ENCODE data around the gene MED12. TPM values are rescaled to one million over a fixed set of nuclear protein-coding genes. Genes with fewer than 3 reads are reported as not detected.

MED12 gene
- total RNA-seq, 1 donor from 2014 or later: 42.5 TPM

Other genes with a start within 250 kb of the MED12 start
- 0.05 TPM in 1 of 2 replicates, not detected in the other for gene TEX11, start 209.9 kb upstream of the MED12 start, total RNA-seq
- not detected in 2 replicates for gene SLC7A3, start 187.5 kb upstream of the MED12 start, total RNA-seq
- 66.9 and 76.5 TPM in 2 replicates for gene SNX12, start 50.3 kb upstream of the MED12 start, total RNA-seq
- gene FOXO4, start 22.7 kb upstream of the MED12 start, total RNA-seq: 3.8 and 6.5 TPM in 2 replicates
- gene CXorf65, start 11.9 kb upstream of the MED12 start, total RNA-seq: not detected in 2 replicates
- gene IL2RG, start 7.0 kb upstream of the MED12 start, total RNA-seq: not detected in 2 replicates
- gene NLGN3, start 26.2 kb downstream of the MED12 start, total RNA-seq: 0.15 TPM in 1 of 2 replicates, not detected in the other
- gene GJB1, start 104.6 kb downstream of the MED12 start, total RNA-seq: 0.35 and 0.55 TPM in 2 replicates
- 11.3 and 25.1 TPM in 2 replicates for gene ZMYM3, start 135.5 kb downstream of the MED12 start, total RNA-seq
- gene NONO, start 165.0 kb downstream of the MED12 start, total RNA-seq: 409 and 442 TPM in 2 replicates
- 0.17 and 1.1 TPM in 2 replicates for gene ITGB1BP2, start 183.2 kb downstream of the MED12 start, total RNA-seq
- 17.5 and 68.4 TPM in 2 replicates for gene TAF1, start 247.8 kb downstream of the MED12 start, total RNA-seq